AG04450 (cell line): ENCODE measurements around the gene CNTNAP2. TPM values are rescaled to one million over a fixed set of nuclear protein-coding genes. Genes with fewer than 3 reads are reported as not detected.

Experiments
- CTCF ChIA-PET: fragments of 300-600, 350-600 bp; formaldehyde crosslinking; extraction: SDS; loops from one replicate; lab custom pipeline; 2022; ENCODE audit warnings: antibody characterized with exemption, inconsistent platforms; lab: Charles Lee
- POLR2A ChIA-PET: fragments of 350-600 bp; formaldehyde crosslinking; extraction: SDS; loops from one replicate; lab custom pipeline; 2021; ENCODE audit warnings: antibody characterized with exemption, inconsistent platforms; lab: Yijun Ruan, JAX
- DNase-seq: peaks from one replicate; pipeline ENCODE4 v3.0.0-alpha.2; 2011; ENCODE audit warnings: low read depth, low spot score
- H3K27ac ChIP-seq: one replicate; pipeline ENCODE4 v1.5.1; 2012; ENCODE audit warnings: low read depth, low read length, control low read depth
- H3K27me3 ChIP-seq: one replicate; pipeline ENCODE4 v1.6.0; 2012; ENCODE audit warnings: low read length; ENCODE audit not compliant: control insufficient read depth, insufficient read depth
- H3K4me3 ChIP-seq: 2 replicates; pipeline ENCODE4 v1.5.1; 2011; ENCODE audit warnings: mild to moderate bottlenecking, low read depth, low read length, control low read depth
- H3K9me3 ChIP-seq: 2 replicates; pipeline ENCODE4 v1.5.1; 2012; ENCODE audit warnings: low read length; ENCODE audit not compliant: control insufficient read depth, insufficient read depth
- CTCF ChIP-seq: IDR thresholded peaks from 2 replicates; pipeline ENCODE4 v1.5.1; 2011; ENCODE audit warnings: low read depth, low read length, control low read depth, inconsistent platforms
- polyA plus RNA-seq: library from polyadenylated mRNA; depleted of rRNA; stranded (reverse); fragments of >200 nt; gene quantifications from 2 replicates; pipeline ENCODE4 v1.2.3, GENCODE V29; 2011

Gene CNTNAP2
- polyA plus RNA-seq, 1 experiment, result not detected

GRCh38 chr7:146659732-146660131, 543.1 kb downstream of the CNTNAP2 start:
- CTCF ChIA-PET, result no interaction called here
- no peak overlapping the region for H3K27ac ChIP-seq
- TF ChIP-seq CTCF, result no peak

GRCh38 chr7:146660839-146661238, 544.2 kb downstream of the CNTNAP2 start:
- Histone ChIP-seq H3K27me3 (no peaks in the 10 kb centered on the region), H3K4me3 (no peak overlapping the region), H3K9me3 (peaks cover 21% of the 10 kb centered on the region), H3K27ac (no peak overlapping the region)
- TF ChIP-seq CTCF, result no peak
- ChIA-PET POLR2A (no interaction called here), CTCF (no interaction called here)
- DNase-seq, result no peak

More at GRCh38 chr7:146659732-146660131, 543.1 kb downstream of the CNTNAP2 start:
- H3K9me3 ChIP-seq, result peaks cover 17% of the 10 kb centered on the region
- no peaks in the 10 kb centered on the region for H3K27me3 ChIP-seq
- POLR2A ChIA-PET, result no interaction called here
- no peak overlapping the region for H3K4me3 ChIP-seq
- no peak for DNase-seq

GRCh38 chr7:146661435-146661834, 544.8 kb downstream of the CNTNAP2 start:
- CTCF ChIA-PET, result no interaction called here
- H3K4me3 ChIP-seq, result no peak overlapping the region
- POLR2A ChIA-PET, result no interaction called here
- TF ChIP-seq CTCF, result no peak
- no peak overlapping the region for H3K27ac ChIP-seq
- H3K9me3 ChIP-seq, result peaks cover 21% of the 10 kb centered on the region
- H3K27me3 ChIP-seq, result no peaks in the 10 kb centered on the region
- DNase-seq, result no peak

DNA sequence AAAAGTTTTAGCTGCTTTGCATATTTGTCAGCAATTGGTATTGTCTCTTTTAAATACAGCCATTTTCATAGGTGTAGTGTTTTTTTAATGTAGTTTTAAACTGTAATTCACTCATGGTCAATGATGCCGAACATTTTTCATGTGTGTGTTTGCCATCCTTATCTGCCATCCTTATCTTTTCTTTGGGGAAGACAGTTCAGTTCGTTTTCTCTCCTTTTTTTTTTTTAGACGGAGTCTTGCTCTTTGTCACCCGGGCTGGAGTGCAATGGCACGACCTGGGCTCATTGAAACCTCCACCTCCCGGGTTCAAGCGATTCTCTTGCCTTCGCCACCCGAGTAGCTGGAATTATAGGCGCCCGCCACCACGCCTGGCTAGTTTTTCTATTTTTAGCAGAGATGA, 545.3 kb downstream of the CNTNAP2 start:
- Histone ChIP-seq H3K27me3 (no peaks in the 10 kb centered on the region), H3K27ac (no peak overlapping the region), H3K9me3 (peaks cover 21% of the 10 kb centered on the region), H3K4me3 (no peak overlapping the region)
- no peak for TF ChIP-seq CTCF
- DNase-seq, result no peak
- ChIA-PET POLR2A (no interaction called here), CTCF (no interaction called here)

GRCh38 chr7:146665023-146665422, 548.4 kb downstream of the CNTNAP2 start:
- no peak overlapping the region for H3K27ac ChIP-seq
- peaks cover 17% of the 10 kb centered on the region for H3K9me3 ChIP-seq
- ChIA-PET CTCF (no interaction called here), POLR2A (no interaction called here)
- H3K4me3 ChIP-seq, result no peak overlapping the region
- no peak for DNase-seq
- no peaks in the 10 kb centered on the region for H3K27me3 ChIP-seq
- no peak for TF ChIP-seq CTCF
